AG09319 (cell line): Measurements from ENCODE around the gene TEX261.
A peak's percentile ranks its signal among the peaks of the same experiment; 100 is the strongest.
"Not testable (repeated sequence)": the region's sequence is repeated elsewhere in the genome, so short reads cannot be mapped to it uniquely, and the experiment has no call there.

Experiments
- DNase-seq: peaks from one replicate; pipeline ENCODE4 v3.0.0-alpha.2; 2010; ENCODE audit warnings: low read depth; ENCODE audit errors: extremely low read depth
- TF ChIP-seq, protein P1 (sequence below): IDR thresholded peaks from 2 replicates; pipeline ENCODE4 v1.5.1; 2011; ENCODE audit warnings: low read depth, mild to moderate bottlenecking, inconsistent platforms, low read length, moderate library complexity

TEX261 gene

DNA sequence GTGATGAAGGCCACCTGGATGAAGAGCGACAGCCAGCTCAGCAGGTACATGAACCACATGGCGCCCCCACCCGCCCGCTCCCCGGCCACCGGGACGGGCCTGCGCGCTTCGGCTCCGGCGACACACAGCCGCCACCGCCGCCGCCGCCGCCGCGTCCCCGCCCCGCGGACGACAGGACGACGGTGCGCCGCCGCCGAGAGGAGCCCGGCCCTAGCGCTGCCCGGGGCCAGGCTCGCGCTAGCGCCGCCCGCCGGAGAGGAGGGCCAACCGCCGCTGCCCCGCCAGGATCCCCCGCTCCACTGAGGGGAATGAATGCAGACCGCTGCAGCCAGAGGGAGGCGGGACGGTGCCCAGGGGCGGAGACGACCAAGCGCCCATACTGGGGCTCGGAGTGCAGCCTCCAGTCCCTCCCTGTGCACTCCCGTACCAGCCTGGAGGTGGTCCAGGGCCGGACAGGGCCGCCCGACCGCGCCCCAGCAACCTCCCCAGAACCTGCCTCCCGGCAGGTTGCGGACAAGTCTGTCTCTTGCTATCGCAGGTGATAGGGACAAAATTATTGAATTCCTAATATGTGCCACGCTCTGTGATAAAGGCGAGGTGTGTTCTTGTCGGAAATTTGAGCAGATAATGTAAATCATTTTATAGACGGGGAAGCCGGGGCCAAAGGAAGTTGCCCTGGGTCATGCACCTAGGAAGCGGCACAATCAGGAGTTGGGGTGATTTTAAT, at the start of gene TEX261:
TEX261 (minus strand) TSS at position 175 of the 727 bp plus-strand sequence; CDS start at position 59, 116 bp downstream.
- DNase-seq = peak; percentile 46
- TF ChIP-seq, protein P1, sequence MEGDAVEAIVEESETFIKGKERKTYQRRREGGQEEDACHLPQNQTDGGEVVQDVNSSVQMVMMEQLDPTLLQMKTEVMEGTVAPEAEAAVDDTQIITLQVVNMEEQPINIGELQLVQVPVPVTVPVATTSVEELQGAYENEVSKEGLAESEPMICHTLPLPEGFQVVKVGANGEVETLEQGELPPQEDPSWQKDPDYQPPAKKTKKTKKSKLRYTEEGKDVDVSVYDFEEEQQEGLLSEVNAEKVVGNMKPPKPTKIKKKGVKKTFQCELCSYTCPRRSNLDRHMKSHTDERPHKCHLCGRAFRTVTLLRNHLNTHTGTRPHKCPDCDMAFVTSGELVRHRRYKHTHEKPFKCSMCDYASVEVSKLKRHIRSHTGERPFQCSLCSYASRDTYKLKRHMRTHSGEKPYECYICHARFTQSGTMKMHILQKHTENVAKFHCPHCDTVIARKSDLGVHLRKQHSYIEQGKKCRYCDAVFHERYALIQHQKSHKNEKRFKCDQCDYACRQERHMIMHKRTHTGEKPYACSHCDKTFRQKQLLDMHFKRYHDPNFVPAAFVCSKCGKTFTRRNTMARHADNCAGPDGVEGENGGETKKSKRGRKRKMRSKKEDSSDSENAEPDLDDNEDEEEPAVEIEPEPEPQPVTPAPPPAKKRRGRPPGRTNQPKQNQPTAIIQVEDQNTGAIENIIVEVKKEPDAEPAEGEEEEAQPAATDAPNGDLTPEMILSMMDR = peak; percentile 58

DNA sequence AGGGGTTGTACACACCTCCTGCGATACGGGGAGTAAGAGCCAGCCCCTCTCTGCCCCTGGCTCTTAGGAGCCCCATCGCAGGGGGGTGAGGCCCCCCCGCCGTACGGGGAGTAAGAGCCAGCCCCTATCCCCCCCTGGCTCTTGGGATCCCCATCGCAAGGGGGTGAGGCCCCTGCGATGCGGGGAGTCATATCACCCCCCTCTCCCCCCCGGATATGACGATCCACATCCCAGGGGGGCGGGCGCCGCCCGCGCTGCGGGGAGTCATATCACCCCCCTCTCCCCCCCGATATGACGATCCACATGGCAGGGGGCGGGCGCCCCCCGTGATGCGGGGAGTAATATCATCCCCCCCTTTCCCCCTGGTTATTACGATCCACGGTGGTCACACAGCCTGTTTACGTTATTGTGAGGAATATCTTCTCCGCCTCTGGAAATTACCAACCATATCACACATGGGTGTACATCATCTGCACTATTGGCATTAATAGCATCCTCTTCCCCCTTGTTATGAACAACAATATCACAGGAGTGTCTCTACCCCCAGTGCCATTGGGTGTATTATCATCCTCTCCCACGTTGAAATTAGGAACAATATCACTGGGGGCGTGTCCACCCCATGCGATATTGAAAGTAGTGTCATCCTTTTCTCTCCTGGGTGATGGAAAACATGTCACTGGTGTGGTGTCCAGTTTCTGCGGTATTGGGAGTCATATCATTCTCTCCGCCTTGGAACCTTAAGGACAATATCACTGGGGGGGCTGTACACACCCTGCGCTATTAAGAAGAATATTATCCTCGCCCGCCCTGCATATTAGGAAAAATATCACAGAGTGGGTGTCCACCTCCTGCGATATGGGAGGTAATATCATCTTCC, 49.1 kb upstream of the TEX261 start:
- no peak for DNase-seq
- TF ChIP-seq, protein P1 = no peak

DNA sequence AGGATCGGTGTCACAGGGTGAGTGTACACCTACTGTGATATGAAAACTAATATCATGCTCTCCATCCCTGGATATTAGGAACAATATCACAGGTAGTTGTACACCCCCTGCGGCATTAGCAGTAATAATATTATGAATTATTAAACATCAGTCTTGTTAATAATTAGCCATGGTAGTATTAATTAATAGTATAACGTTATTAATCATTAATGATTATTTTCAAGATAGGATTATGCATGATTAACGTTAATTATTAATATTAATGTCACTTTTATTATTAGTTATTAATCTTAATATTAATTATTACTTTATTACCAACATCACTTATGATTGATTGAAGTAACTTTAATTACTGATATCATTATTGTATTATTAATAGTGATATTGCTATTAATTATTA, 47.6 kb upstream of the TEX261 start:
- no peak for DNase-seq
- TF ChIP-seq, protein P1 = no peak

DNA sequence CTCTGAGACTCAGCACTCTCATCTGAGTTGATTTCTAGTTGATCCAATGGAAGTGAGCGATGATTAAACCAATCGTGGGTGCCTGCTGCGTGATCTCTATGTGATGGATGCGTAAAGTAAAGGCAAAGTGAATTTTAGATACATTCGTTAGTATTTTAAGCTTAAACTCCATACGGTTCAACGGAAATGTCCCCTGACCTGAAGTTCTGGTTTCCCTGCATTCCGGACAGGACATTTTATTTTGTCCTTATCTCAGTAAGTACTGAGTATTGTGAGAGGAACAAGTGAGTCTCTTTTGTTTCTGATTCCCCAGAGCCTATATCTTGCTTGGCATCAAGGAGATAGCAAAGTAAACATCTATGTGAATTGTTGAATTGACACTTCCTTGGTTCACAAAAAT, 41.6 kb upstream of the TEX261 start:
- DNase-seq = not testable (repeated sequence)

DNA sequence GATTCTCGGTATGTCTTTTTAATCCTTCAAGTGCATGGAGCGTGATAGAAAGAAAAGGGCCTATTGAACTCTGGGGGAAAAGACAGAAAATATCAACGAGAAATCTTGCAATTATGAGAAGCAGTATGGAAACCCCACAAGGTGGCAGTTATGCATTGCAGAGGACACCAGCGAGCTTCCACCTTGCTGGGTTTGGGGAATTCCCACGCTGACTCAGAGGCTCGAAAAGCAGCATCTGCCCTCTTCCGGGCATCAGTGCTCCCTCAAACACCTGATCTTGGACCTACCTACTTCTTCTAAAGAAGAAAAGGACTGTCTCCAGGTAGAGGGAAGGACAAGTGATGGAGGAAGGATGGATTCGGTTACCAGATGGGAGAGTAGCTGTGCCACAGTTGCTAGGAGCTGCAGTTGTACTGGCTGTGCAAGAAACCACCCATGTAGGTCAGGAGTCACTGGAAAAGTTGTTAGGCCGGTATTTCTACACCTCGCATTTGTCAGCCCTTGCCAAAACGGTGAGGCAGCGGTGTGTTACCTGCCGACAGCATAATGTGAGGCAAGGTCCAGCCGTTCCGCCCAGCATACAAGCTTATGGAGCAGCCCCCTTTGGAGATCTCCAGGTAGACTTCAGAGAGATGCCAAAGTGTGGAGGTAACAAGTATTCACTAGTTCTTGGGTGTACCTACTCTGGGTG, 29.0 kb upstream of the TEX261 start:
- DNase-seq = not testable (repeated sequence)

DNA sequence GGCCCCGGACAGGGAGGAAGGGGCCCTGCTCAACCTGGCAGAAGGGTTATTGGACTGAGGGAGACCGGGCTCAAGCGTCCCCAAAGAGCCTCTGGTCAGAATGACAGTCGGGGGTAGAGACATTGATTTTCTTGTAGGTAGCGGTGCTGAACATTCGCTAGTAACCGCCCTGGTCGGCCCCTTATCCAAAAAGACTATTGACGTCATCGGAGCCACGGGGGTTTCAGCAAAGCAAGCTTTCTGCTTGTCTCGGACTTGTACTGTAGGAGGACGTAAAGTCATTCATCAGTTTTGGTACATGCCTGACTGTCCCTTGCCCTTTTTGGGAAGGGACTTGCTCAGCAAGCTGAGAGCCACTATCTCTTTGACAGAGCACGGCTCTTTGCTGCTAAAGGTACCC, 26.7 kb upstream of the TEX261 start:
- DNase-seq = not testable (repeated sequence)

DNA sequence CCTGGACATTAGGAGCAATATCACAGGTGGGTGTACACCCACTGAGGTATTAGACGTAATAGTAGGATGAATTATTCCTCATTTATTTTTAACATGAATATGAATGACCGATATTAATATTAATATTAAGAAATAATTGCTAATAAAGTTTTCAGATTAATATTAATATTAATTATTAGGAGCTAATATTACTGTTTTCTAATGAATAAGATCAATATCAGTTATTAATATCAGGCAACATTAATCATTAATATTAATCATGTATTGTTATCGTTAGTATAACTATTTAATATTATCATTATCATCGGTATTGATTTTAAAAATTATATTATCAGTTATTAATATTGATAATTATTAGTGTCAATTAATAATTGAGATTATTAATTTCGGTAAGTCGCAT, 25.3 kb upstream of the TEX261 start:
- not testable (repeated sequence) for DNase-seq

DNA sequence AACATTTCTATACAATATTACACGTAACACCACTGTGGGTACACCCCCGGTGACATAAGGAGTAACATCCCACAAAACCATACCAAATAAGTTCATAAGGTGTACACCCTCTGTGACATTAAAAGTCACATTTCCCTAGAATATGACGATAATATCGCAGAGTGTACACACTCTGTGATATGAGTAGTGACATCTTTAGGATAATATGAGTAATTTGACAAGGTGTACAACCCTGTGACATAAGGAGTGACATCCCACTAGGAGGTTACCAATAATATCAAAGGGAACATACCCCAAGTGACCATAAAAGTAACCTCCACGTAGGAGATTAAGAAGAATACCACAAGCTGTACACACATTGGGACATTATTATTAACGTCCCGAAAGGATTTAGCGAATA, 24.0 kb upstream of the TEX261 start:
- DNase-seq = no peak
- TF ChIP-seq, protein P1 = no peak

DNA sequence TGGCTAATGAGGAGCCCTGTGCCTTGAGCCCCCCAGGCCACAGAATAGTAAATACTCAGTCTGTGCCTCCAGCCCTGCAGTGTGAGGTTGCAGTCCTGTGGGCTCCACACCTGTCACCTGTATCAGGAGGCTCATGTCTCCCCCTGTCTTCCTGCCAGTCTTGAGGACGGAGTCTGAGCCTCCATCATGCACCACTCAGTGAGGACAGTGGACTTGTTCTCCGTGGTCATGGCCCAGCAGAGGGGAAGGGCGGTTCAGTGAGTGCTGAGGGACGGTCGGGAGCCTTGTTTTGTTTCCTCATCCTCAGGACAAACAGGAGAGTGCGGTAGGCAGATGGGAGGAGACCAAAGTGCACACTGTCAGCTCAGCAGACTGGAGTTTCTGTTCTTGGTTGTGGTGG, 17.1 kb upstream of the TEX261 start:
- not testable (repeated sequence) for DNase-seq

DNA sequence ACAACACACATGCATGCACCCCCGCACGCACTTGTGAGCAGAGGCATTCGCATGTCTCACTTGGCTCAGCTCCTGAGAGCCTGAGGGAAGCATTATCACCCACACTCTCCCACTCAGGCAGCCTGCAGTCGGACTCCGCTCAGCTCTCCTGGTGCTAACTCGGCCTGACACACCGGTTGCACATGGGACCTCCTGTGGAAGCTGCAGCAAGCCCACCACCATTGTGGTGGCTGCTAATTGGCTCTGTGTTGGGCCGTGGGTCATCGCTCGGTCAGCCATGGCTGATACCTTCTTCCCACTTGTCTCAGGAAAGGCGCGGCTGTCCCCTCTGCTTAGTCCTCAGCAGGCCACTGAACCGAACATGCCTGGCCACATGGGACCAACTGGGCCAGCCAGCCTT, 13.7 kb upstream of the TEX261 start:
- TF ChIP-seq, protein P1 = no peak
- no peak for DNase-seq
